Tibial artery (tissue), 4 donors: ENCODE measurements around the gene GATAD2A.

Experiments
- DNase-seq, 2 donors: peaks; one replicate each; pipeline ENCODE4 v3.0.0-alpha.2; 2019
- H3K27ac ChIP-seq, 2 donors: fragments of 200-600 bp; sonication (generic) in 1 of 2; 1 replicate in 1 of 2; 2 replicates in 1 of 2; pipeline ENCODE4 v1.5.1; 2018 to 2019; ENCODE audit warnings: mild to moderate bottlenecking in 1 of 2
- H3K27me3 ChIP-seq, 2 donors: fragments of 200-600 bp; sonication (generic) in 1 of 2; one replicate each; pipeline versions ENCODE4 v1.5.1 to v1.6.0; 2016 to 2019
- H3K36me3 ChIP-seq, 3 donors: fragments of 200-600 bp; sonication (generic) in 2 of 3; one replicate each; pipeline ENCODE4 v1.5.1; 2016 to 2019; ENCODE audit warnings: mild to moderate bottlenecking in 2 of 3
- H3K4me1 ChIP-seq, 4 donors: fragments of 200-600 bp; sonication (generic) in 2 of 4; 1 replicate in 3 of 4; 2 replicates in 1 of 4; pipeline ENCODE4 v1.5.1; 2016 to 2019
- H3K4me3 ChIP-seq, 2 donors: fragments of 200-600 bp; sonication (generic) in 1 of 2; 1 replicate in 1 of 2; 2 replicates in 1 of 2; pipeline ENCODE4 v1.5.1; 2018 to 2019; ENCODE audit warnings: mild to moderate bottlenecking in 2 of 2
- H3K9me3 ChIP-seq, 3 donors: fragments of 200-600 bp; sonication (generic) in 1 of 3; one replicate each; pipeline ENCODE4 v1.5.1; 2016 to 2019
- intact Hi-C: fragments of 100-400 bp; cut with DNase I; formaldehyde crosslinking; loops from one replicate; pipeline ENCODE4 v1.15.0; 2023; ENCODE audit warnings: low total_unique reads
- TF ChIP-seq, protein P1 (sequence below), 2 experiments: fragments of 200-600 bp in 1 of 2; fragments of 450-650 bp in 1 of 2; IDR thresholded peaks; one replicate each; pipeline ENCODE4 v1.5.1; 2017 to 2019; ENCODE audit warnings: antibody characterized with exemption in 2 of 2, mild to moderate bottlenecking in 1 of 2, moderate library complexity in 1 of 2

Gene GATAD2A

DNA sequence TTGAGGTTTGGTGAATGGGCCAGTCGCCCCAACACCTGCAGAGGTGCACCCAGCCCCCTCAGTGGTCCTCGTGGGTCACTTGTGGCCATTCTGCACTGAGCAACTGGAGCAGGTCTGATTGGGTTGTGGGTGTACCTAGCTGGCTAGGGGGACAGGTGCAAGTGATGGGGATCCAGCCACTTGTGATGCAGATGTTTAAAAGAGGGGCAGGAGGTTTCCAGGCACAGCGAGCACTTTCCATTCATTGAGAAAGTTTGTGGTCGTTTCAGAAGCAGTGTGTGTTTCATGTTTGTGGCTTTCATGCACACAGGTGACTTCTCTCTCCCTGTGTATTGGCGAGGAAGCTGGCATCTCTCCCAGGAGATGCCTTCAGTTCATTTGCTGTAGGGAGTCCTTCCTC is 75.2 kb downstream of the GATAD2A start:
- intact Hi-C loops, result no loop called here

GRCh38 chr19:19482809-19483596 is 77.5 kb downstream of the GATAD2A start:
- Histone ChIP-seq H3K9me3 (no peaks in the 10 kb centered on the region), H3K4me1 (peaks cover 0 to 24% (median 3%) of the 10 kb centered on the region in 4 donors), H3K4me3 (no peak overlapping the region), H3K27ac (no peak overlapping the region), H3K27me3 (no peaks in the 10 kb centered on the region), H3K36me3 (peaks cover 0 to 8% (median 0%) of the 10 kb centered on the region in 3 donors)
- TF ChIP-seq, protein P1, sequence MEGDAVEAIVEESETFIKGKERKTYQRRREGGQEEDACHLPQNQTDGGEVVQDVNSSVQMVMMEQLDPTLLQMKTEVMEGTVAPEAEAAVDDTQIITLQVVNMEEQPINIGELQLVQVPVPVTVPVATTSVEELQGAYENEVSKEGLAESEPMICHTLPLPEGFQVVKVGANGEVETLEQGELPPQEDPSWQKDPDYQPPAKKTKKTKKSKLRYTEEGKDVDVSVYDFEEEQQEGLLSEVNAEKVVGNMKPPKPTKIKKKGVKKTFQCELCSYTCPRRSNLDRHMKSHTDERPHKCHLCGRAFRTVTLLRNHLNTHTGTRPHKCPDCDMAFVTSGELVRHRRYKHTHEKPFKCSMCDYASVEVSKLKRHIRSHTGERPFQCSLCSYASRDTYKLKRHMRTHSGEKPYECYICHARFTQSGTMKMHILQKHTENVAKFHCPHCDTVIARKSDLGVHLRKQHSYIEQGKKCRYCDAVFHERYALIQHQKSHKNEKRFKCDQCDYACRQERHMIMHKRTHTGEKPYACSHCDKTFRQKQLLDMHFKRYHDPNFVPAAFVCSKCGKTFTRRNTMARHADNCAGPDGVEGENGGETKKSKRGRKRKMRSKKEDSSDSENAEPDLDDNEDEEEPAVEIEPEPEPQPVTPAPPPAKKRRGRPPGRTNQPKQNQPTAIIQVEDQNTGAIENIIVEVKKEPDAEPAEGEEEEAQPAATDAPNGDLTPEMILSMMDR (IDR thresholded peaks at IDR 0.05), result no peak
- no peak for DNase-seq
- intact Hi-C loops, result no loop called here

More for the DNA sequence above, 75.2 kb downstream of the GATAD2A start:
- DNase-seq, result no peak
- H3K9me3 ChIP-seq, result no peaks in the 10 kb centered on the region
- H3K4me1 ChIP-seq, result peaks cover 0 to 8% (median 2%) of the 10 kb centered on the region in 4 donors
- TF ChIP-seq, protein P1 (IDR thresholded peaks at IDR 0.05), result no peak
- peaks cover 0 to 8% (median 0%) of the 10 kb centered on the region in 3 donors for H3K36me3 ChIP-seq
- H3K27me3 ChIP-seq, result no peaks in the 10 kb centered on the region
- no peak overlapping the region for H3K4me3 ChIP-seq
- no peak overlapping the region for H3K27ac ChIP-seq

GRCh38 chr19:19485161-19485997 is 79.9 kb downstream of the GATAD2A start:
- Histone ChIP-seq H3K36me3 (peaks cover 0 to 8% (median 0%) of the 10 kb centered on the region in 3 donors), H3K4me1 (peaks cover 0 to 48% (median 26%) of the 10 kb centered on the region in 4 donors), H3K9me3 (no peaks in the 10 kb centered on the region), H3K27ac (no peak overlapping the region), H3K4me3 (no peak overlapping the region), H3K27me3 (no peaks in the 10 kb centered on the region)
- TF ChIP-seq, protein P1 (IDR thresholded peaks at IDR 0.05), result no peak
- intact Hi-C loops, result no loop called here
- DNase-seq, result no peak

DNA sequence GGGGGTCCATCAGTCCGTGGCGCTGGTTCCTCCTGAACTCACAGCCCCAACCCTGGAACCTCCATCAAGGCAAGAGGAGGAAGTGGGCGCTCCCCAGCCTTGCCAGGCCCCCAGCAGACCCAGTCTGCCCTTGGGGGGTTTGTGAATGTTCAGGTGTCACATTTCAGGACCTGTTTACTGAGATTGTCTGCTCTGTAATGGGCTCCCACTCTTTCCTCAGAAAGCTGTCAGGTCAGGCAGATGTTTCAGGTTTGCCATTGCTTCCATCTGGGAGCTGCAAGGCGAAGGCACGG is 80.5 kb downstream of the GATAD2A start:
- no peak for DNase-seq
- Histone ChIP-seq H3K4me3 (no peak overlapping the region), H3K4me1 (peaks cover 0 to 53% (median 29%) of the 10 kb centered on the region in 4 donors), H3K36me3 (peaks cover 0 to 8% (median 0%) of the 10 kb centered on the region in 3 donors), H3K27ac (no peak overlapping the region), H3K27me3 (no peaks in the 10 kb centered on the region), H3K9me3 (no peaks in the 10 kb centered on the region)
- intact Hi-C loops, result no loop called here
- TF ChIP-seq, protein P1 (IDR thresholded peaks at IDR 0.05), result no peak

DNA sequence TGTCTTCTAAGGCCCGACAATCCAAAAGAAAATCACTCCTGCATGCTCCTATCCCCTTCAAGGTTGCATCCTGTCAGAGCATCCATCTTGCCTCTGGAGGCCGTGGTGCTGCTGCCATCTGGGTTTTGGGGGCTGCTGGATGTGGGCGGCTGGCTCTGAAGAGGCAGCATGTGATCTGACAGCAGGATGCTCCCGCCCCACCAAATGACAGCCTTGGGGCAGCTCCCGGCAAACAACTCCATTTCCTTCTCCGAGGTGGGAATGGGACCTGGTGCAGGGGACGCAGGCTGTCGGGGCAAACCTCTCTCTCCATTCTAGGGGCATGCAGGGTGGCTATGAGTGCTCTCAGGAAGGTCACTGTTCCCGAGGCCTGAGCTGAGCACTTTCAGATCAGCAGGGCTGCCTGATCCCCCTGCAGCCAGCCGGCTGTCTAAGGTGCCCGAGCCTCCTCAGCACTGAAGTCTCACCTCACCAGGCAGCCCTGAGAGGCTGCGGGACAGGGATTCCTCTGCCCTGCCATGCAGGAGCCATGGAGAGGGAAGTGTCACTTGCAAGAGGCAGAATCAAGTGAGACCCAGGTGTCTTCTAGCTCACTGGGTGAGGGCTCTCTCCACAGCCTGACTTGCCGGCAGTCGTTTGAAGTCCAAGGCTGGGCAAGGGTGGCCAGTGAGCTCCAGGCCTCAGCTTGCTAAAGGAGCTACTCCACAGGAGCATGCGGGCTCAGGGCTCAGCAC is 81.0 kb downstream of the GATAD2A start:
- H3K36me3 ChIP-seq, result peaks cover 0 to 10% (median 0%) of the 10 kb centered on the region in 3 donors
- H3K27me3 ChIP-seq, result no peaks in the 10 kb centered on the region
- peak overlapping the region in 1 of 2 donors; percentile 86 for H3K27ac ChIP-seq
- H3K4me3 ChIP-seq, result no peak overlapping the region
- intact Hi-C loops, result no loop called here
- TF ChIP-seq, protein P1 (IDR thresholded peaks at IDR 0.05), result no peak
- H3K9me3 ChIP-seq, result no peaks in the 10 kb centered on the region
- no peak for DNase-seq
- H3K4me1 ChIP-seq, result peaks cover 0 to 53% (median 29%) of the 10 kb centered on the region in 4 donors
